Lower lobe of right lung (tissue), 2 donors: ENCODE measurements around the gene TAOK1. TPM values are rescaled to one million over a fixed set of nuclear protein-coding genes. Genes with fewer than 3 reads are reported as not detected.

Source experiments
- ATAC-seq, 2 donors: fragments of 200-7000 bp; cut with Tn5 transposase; one replicate each; pipeline ENCODE4 v1.9.1; 2020 to 2022; ENCODE audit warnings: mild to moderate bottlenecking in 2 of 2, moderate library complexity in 2 of 2
- DNase-seq: peaks from one replicate; pipeline ENCODE4 v3.0.0-alpha.2; 2020
- H3K27ac ChIP-seq: fragments of 200-600 bp; one replicate; pipeline ENCODE4 v1.8.0; 2022
- H3K27me3 ChIP-seq: fragments of 200-600 bp; one replicate; pipeline ENCODE4 v1.8.0; 2022; ENCODE audit warnings: low read depth
- H3K36me3 ChIP-seq: fragments of 200-600 bp; one replicate; pipeline ENCODE4 v1.8.0; 2022; ENCODE audit warnings: mild to moderate bottlenecking
- H3K4me1 ChIP-seq: fragments of 200-600 bp; one replicate; pipeline ENCODE4 v1.8.0; 2022
- H3K4me3 ChIP-seq: fragments of 200-600 bp; one replicate; pipeline ENCODE4 v1.8.0; 2022; ENCODE audit warnings: mild to moderate bottlenecking
- H3K9me3 ChIP-seq: fragments of 200-600 bp; one replicate; pipeline ENCODE4 v1.8.0; 2022
- intact Hi-C: fragments of 100-400 bp; cut with DNase I; formaldehyde crosslinking; loops from one replicate; pipeline ENCODE4 v1.11.0; 2022
- total RNA-seq: library from RNA; stranded (reverse); fragmentation: NEBNext Ultra II Directional; extraction: Animal tissue kit (Norgen Biotek cat#: 25700); gene quantifications from one replicate; pipeline ENCODE4 v1.2.1, GENCODE V29; 2021
- TF ChIP-seq, protein P1 (sequence below): fragments of 200-600 bp; IDR thresholded peaks from one replicate; pipeline ENCODE4 v1.8.0; 2022; ENCODE audit warnings: antibody characterized with exemption, mild to moderate bottlenecking
- donor health status: DM: no; HTN: yes; CAD: no; lungs with severe emphysema.

Gene TAOK1
- total RNA-seq, 1 donor from 2014 or later, result 70.6 TPM

DNA sequence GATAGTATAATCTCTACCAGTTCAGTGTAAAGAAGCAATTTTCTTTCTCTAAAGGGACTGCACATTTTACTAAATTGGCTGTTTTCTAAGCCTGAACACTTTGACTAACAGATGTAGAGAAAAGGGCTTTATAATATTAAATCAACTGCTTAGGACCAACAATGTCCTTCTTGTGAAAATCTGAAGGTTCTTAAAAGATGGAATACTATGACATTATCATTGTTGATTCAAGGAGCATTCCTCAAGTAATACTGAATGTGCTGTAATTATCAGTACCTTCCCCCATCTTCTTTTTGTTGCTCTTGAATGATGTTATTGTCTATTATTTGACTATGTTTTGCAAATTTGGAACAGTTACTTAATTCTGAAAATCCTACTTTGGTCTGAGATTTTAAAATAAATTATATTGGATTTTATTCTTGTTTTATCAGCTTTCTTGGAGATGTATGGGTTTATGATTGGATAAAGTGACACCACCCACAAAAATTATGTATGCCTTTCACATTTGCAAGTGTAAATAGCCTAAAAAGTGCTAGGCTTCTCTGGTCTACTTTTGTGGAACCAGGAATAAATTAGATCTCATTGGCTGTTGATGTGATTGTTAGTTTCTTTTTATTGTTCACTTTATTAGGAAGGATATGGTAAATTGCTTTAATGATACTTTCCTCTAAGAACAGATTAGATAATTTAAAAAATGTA lies 53.0 kb downstream of the TAOK1 start:
- no peak for DNase-seq
- intact Hi-C loops, result no loop called here
- ATAC-seq, result no peak
- TF ChIP-seq, protein P1, sequence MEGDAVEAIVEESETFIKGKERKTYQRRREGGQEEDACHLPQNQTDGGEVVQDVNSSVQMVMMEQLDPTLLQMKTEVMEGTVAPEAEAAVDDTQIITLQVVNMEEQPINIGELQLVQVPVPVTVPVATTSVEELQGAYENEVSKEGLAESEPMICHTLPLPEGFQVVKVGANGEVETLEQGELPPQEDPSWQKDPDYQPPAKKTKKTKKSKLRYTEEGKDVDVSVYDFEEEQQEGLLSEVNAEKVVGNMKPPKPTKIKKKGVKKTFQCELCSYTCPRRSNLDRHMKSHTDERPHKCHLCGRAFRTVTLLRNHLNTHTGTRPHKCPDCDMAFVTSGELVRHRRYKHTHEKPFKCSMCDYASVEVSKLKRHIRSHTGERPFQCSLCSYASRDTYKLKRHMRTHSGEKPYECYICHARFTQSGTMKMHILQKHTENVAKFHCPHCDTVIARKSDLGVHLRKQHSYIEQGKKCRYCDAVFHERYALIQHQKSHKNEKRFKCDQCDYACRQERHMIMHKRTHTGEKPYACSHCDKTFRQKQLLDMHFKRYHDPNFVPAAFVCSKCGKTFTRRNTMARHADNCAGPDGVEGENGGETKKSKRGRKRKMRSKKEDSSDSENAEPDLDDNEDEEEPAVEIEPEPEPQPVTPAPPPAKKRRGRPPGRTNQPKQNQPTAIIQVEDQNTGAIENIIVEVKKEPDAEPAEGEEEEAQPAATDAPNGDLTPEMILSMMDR, result no peak
- Histone ChIP-seq H3K27me3 (no peaks in the 10 kb centered on the region), H3K4me3 (no peak overlapping the region), H3K27ac (no peak overlapping the region), H3K36me3 (peaks cover 5% of the 10 kb centered on the region), H3K9me3 (no peaks in the 10 kb centered on the region), H3K4me1 (peaks cover 25% of the 10 kb centered on the region)

DNA sequence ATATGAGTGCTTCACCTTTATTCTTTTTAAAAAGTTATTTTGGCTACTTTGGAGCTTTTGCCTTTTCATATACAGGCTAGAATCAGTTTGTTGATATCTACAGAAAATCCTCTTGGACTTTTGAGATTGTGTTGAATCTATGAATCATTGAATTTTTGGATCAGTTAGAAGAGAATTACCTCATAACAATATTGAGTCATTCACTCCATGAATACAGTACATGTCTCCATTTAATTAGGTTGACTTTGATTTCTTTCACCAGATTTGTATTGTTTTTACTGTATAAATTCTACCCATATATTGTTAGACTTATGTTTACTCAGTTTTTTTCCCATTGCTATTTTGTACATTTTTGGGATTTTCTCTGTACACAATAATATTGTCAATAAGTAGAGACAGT lies 54.4 kb downstream of the TAOK1 start:
- Histone ChIP-seq H3K4me3 (no peak overlapping the region), H3K36me3 (no peaks in the 10 kb centered on the region), H3K4me1 (peaks cover 25% of the 10 kb centered on the region), H3K27ac (no peak overlapping the region), H3K27me3 (no peaks in the 10 kb centered on the region), H3K9me3 (no peaks in the 10 kb centered on the region)
- TF ChIP-seq, protein P1, result no peak
- ATAC-seq (no peak), DNase-seq (no peak)
- intact Hi-C loops, result no loop called here

DNA sequence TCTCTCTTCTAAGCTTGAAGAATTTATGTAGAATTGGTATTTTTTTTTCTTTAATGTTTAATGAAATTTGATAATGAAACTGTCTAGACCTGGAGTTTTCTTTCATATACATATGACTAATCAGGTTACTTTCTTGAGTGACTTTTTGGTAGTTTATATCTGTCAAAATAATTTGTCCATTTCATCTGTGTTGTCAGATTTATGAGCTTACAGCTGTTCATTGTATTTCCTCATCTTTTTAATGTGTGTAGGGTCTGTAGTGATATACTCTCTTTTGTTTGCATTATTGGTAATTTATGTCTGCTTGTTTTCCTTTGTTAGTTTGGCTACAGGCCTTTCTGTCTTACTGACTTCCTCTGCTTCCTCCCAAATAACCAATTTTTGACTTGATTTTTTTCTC lies 55.7 kb downstream of the TAOK1 start:
- Histone ChIP-seq H3K27me3 (no peaks in the 10 kb centered on the region), H3K27ac (no peak overlapping the region), H3K4me1 (peaks cover 20% of the 10 kb centered on the region), H3K36me3 (peaks cover 4% of the 10 kb centered on the region), H3K9me3 (no peaks in the 10 kb centered on the region), H3K4me3 (no peak overlapping the region)
- ATAC-seq (no peak), DNase-seq (no peak)
- TF ChIP-seq, protein P1, result no peak
- intact Hi-C loops, result no loop called here

DNA sequence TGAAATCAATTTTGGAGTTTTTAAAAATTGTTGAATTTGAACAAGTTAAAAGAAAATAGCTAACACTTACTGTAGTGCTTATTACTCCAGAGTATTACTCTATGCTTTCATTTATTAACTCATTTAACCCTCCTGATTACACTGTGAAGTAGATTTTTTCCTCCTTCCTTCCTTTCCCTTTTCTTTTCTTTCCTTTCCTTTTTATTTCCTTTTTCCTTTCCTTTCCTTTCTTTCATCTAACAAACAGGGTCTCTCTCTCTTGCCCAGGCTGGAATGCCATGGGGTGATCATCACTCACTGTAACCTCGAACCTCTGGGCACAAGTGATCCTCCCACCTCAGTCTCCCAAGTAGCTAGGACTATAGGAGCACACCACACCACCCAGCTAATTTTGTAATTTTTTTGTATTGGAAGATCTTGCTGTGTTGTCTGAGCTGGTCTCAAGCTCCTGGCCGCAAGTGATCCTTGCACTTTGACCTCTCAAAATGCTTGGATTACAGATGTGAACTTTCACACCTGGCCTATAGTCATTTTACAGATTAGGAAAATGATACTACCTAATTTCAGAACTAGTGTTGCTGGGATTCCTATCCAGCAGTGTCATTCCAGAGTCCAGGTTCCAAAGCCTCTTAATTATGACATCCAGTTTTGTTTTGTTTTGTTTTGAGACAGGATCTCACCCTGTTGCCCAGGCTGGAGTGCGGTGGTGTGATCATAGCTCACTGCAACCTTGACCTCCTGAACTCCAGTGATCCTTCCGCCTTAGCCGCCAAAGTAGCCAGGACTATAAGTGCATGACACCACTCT lies 59.9 kb downstream of the TAOK1 start:
- peaks cover 5% of the 10 kb centered on the region for H3K4me1 ChIP-seq
- H3K36me3 ChIP-seq, result peaks cover 40% of the 10 kb centered on the region
- intact Hi-C loops, result no loop called here
- H3K27me3 ChIP-seq, result no peaks in the 10 kb centered on the region
- no peak overlapping the region for H3K4me3 ChIP-seq
- ATAC-seq (no peak), DNase-seq (no peak)
- H3K9me3 ChIP-seq, result no peaks in the 10 kb centered on the region
- TF ChIP-seq, protein P1, result no peak
- H3K27ac ChIP-seq, result no peak overlapping the region

DNA sequence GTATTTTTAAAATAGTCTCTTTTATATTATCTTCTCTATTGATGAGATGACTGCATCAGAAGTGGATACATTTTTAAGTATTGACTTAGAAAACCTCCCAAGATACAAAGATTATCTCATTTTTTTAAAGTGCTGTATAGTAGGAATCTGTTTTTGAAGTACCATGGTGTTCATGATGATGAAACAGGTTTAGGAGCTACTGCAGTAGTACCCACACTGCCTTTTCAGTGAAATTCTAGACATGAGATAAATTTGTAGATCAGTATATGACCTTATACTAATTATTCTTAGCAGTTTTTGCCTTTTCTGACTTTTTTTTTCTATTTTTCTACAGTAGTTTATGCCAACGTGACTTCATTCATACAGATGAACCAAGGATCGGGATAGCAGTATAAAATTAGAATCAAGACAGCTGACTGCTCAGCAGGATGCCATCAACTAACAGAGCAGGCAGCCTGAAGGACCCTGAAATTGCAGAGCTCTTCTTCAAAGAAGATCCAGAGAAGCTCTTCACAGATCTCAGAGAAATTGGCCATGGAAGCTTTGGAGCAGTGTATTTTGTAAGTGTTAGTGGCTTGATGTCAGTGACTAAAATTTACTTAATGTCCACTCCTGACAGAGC lies 61.1 kb downstream of the TAOK1 start:
- Histone ChIP-seq H3K9me3 (no peaks in the 10 kb centered on the region), H3K27me3 (no peaks in the 10 kb centered on the region), H3K4me3 (no peak overlapping the region), H3K27ac (no peak overlapping the region), H3K36me3 (peaks cover 50% of the 10 kb centered on the region), H3K4me1 (no peaks in the 10 kb centered on the region)
- TF ChIP-seq, protein P1, result no peak
- DNase-seq (no peak), ATAC-seq (no peak)
- intact Hi-C loops, result no loop called here
